Measurements from ENCODE around the gene CDRT15L2. TPM values are rescaled to one million over a fixed set of nuclear protein-coding genes. Genes with fewer than 3 reads are reported as not detected.
"Not testable (repeated sequence)": the region's sequence is repeated elsewhere in the genome, so short reads cannot be mapped to it uniquely, and the experiment has no call there.

Gene CDRT15L2
- polyA plus RNA-seq, 1 experiment, result not detected

DNA sequence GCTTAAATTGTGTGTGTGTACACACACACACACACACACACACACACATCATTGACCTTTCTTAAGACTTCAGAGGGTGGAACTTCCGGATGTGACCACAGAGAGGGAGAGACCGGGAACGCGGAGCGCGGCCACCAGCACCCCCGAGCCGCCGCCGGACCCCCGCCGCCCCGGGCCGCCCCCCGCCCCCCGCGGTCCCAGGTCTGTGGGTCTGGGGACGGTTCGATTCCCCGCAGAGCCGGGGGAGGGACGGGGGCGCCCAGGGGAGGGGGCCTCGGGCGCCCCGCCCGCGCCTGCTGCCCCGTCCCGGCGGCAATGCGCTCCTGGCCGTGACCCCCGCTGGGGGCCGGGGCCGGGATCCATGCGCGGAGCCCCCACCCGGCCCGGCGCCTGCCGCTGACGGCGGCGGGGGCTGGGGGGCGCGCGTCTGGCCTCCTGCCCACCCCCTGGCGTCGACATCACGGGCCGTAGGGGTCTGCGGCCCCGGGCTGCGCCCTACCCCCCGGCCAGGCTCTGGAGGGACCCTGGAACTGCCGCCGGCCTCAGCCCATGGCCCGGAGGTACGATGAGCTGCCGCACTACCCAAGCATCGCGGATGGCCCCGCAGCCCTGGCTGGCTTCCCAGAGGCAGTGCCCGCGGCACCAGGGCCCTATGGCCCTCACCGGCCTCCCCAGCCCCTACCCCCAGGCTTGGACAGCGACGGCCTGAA lies 9.4 kb downstream of the CDRT15L2 start:
- H3K36me3 ChIP-seq (ENCODE audit: control insufficient read depth, insufficient read depth, low read length); H3K4me3 ChIP-seq (ENCODE audit: low read depth, low read length); POLR2A ChIA-PET; H3K27me3 ChIP-seq (ENCODE audit: control insufficient read depth, insufficient read depth, low read length); DNase-seq (ENCODE audit: low read depth); CTCF ChIA-PET: not testable (repeated sequence)

DNA sequence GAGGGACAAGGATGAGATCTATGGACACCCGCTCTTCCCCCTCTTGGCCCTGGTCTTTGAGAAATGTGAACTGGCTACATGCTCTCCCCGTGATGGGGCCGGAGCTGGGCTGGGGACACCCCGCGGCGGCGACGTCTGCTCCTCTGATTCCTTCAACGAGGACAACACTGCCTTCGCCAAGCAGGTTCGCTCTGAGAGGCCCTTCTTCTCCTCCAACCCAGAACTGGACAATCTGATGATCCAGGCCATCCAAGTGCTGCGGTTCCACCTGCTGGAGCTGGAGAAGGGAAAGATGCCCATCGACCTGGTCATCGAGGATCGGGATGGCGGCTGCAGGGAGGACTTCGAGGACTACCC lies 9.9 kb downstream of the CDRT15L2 start:
- H3K4me3 ChIP-seq (ENCODE audit: low read depth, low read length); CTCF ChIA-PET; POLR2A ChIA-PET; H3K36me3 ChIP-seq (ENCODE audit: control insufficient read depth, insufficient read depth, low read length); DNase-seq (ENCODE audit: low read depth); H3K27me3 ChIP-seq (ENCODE audit: control insufficient read depth, insufficient read depth, low read length): not testable (repeated sequence)

DNA sequence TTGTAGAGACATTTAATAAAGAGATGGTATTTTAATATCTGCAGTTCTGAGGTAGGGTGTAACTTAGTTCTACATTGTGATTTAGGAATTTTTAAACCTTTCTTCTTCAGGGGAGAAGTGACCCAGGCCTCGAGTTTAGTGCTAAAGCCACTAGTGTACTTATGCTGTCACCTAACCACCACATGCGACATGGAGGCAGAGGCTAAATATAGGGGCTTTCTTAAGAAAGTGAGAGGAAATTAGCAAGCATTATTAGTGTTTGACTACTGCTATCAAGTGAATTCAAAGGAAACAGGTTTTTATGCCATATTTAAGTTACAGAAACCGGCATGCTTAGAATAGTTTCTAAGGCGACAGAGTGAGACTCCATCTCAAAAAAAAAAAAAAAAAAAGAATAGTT lies 11.5 kb downstream of the CDRT15L2 start:
- H3K27me3 ChIP-seq (ENCODE audit: control insufficient read depth, insufficient read depth, low read length); DNase-seq (ENCODE audit: low read depth); CTCF ChIA-PET; POLR2A ChIA-PET; H3K4me3 ChIP-seq (ENCODE audit: low read depth, low read length); H3K36me3 ChIP-seq (ENCODE audit: control insufficient read depth, insufficient read depth, low read length): not testable (repeated sequence)

DNA sequence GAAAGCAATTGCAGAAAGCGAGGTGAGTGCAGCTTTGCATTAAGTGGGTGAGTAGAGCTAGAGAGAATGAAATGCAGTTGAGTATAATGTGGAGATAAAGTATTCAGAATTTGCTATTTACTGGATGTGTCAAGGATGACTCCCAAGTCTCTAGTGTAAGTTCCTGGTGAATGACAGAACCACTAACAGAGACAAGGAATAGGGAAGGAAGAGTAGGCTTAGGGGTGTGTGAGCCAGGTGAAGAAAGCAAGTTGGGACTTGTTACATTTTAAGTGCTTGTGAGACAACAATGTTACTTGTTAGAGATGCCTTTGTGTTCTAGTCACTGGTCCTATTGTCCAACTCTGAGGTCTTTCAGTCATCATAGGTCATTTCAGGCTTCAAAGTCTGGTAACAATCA lies 26.0 kb downstream of the CDRT15L2 start:
- POLR2A ChIA-PET; H3K27me3 ChIP-seq (ENCODE audit: control insufficient read depth, insufficient read depth, low read length); H3K4me3 ChIP-seq (ENCODE audit: low read depth, low read length); H3K36me3 ChIP-seq (ENCODE audit: control insufficient read depth, insufficient read depth, low read length); CTCF ChIA-PET; DNase-seq (ENCODE audit: low read depth): not testable (repeated sequence)

DNA sequence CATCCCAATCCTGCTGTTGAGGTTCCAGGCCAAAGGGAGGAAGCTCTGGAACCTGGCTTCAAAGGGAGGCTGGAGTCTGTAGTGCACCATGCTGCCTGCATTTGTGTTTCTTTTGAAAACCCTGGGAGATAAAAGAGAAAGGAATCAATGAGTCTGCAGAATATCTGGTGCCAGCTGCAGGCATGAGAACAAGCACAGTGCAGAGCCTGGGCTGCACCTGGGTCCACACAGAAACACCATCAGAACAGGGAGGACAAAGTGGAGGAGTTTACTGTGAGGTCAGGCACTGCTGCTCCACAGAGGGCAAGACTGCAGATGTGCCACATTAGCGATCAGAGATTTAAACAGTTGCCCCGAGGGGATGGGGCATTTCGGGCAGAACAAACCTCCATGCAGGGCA lies 30.0 kb downstream of the CDRT15L2 start:
- H3K27me3 ChIP-seq (ENCODE audit: control insufficient read depth, insufficient read depth, low read length); POLR2A ChIA-PET; H3K36me3 ChIP-seq (ENCODE audit: control insufficient read depth, insufficient read depth, low read length); DNase-seq (ENCODE audit: low read depth); CTCF ChIA-PET; H3K4me3 ChIP-seq (ENCODE audit: low read depth, low read length): not testable (repeated sequence)

DNA sequence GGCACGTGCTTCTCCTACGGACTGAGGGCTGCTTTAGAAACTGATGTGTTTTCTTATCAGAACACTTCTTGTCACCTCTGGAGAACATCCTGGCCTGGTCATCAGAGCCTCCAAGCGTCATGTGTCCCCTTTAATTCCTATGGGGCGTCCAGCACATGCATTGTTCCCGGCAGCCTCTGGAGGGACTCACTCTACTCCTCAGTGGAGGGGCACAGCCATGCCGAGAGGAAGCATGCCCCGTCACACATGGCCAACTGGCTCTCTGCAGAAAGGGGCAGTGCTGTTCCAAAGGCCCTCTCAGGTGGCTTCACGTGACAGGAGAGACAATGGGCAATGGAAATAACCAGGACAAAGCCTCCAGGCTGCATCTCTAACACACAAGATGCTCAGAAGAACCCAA lies 31.8 kb downstream of the CDRT15L2 start:
- POLR2A ChIA-PET, result no interaction called here
- TF ChIP-seq, protein P1, sequence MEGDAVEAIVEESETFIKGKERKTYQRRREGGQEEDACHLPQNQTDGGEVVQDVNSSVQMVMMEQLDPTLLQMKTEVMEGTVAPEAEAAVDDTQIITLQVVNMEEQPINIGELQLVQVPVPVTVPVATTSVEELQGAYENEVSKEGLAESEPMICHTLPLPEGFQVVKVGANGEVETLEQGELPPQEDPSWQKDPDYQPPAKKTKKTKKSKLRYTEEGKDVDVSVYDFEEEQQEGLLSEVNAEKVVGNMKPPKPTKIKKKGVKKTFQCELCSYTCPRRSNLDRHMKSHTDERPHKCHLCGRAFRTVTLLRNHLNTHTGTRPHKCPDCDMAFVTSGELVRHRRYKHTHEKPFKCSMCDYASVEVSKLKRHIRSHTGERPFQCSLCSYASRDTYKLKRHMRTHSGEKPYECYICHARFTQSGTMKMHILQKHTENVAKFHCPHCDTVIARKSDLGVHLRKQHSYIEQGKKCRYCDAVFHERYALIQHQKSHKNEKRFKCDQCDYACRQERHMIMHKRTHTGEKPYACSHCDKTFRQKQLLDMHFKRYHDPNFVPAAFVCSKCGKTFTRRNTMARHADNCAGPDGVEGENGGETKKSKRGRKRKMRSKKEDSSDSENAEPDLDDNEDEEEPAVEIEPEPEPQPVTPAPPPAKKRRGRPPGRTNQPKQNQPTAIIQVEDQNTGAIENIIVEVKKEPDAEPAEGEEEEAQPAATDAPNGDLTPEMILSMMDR (IDR thresholded peaks at IDR 0.05; ENCODE audit: insufficient read depth, low read depth, low read length), result no peak
- Histone ChIP-seq H3K4me3 (ENCODE audit: low read depth, low read length) (no peak overlapping the region), H3K36me3 (ENCODE audit: control insufficient read depth, insufficient read depth, low read length) (no peaks in the 10 kb centered on the region), H3K27me3 (ENCODE audit: control insufficient read depth, insufficient read depth, low read length) (no peaks in the 10 kb centered on the region)
- CTCF ChIA-PET, result no interaction called here
- DNase-seq (ENCODE audit: low read depth), result no peak

DNA sequence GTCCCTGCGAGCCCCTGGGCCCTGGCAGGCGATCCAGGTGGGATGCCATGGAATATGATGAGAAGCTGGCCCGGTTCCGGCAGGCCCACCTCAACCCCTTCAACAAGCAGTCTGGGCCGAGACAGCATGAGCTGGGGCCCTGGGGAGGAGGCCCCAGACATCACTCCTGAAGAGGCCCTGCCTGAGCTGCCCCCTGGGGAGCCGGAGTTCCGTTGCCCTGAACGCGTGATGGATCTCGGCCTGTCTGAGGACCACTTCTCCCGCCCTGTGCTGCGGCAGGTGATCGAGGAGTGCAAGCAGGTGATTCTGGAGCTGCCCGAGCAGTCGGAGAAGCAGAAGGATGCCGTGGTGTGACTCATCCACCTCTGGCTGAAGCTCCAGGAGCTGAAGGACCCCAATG lies 33.1 kb downstream of the CDRT15L2 start:
- H3K4me3 ChIP-seq (ENCODE audit: low read depth, low read length), result no peak overlapping the region
- ChIA-PET CTCF (no interaction called here), POLR2A (no interaction called here)
- TF ChIP-seq, protein P1 (IDR thresholded peaks at IDR 0.05; ENCODE audit: insufficient read depth, low read depth, low read length), result no peak
- H3K27me3 ChIP-seq (ENCODE audit: control insufficient read depth, insufficient read depth, low read length), result no peaks in the 10 kb centered on the region
- DNase-seq (ENCODE audit: low read depth), result no peak
- H3K36me3 ChIP-seq (ENCODE audit: control insufficient read depth, insufficient read depth, low read length), result no peaks in the 10 kb centered on the region

DNA sequence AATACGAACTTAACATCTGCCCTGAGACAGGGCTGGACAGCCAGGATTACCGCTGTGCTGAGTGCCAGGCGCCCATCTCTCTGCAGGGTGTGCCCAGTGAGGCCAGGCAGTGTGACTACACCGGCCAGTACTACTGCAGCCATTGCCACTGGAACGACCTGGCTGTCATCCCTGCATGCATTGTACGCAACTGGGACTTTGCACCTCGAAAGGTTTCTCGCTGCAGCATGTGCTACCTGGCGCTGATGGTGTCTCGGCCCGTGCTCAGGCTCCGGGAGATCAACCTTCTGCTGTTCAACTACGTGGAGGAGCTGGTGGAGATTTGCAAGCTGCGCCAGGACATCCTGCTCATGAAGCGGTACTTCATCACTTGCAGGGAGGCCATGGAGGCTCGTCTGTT lies 33.7 kb downstream of the CDRT15L2 start:
- POLR2A ChIA-PET, result no interaction called here
- TF ChIP-seq, protein P1 (IDR thresholded peaks at IDR 0.05; ENCODE audit: insufficient read depth, low read depth, low read length), result no peak
- no peaks in the 10 kb centered on the region for H3K36me3 ChIP-seq (ENCODE audit: control insufficient read depth, insufficient read depth, low read length)
- H3K4me3 ChIP-seq (ENCODE audit: low read depth, low read length), result no peak overlapping the region
- H3K27me3 ChIP-seq (ENCODE audit: control insufficient read depth, insufficient read depth, low read length), result no peaks in the 10 kb centered on the region
- DNase-seq (ENCODE audit: low read depth), result no peak
- CTCF ChIA-PET, result no interaction called here

Data from BJ (cell line).